ENCODE data around the gene WDFY2.

The WDFY2 gene

DNA sequence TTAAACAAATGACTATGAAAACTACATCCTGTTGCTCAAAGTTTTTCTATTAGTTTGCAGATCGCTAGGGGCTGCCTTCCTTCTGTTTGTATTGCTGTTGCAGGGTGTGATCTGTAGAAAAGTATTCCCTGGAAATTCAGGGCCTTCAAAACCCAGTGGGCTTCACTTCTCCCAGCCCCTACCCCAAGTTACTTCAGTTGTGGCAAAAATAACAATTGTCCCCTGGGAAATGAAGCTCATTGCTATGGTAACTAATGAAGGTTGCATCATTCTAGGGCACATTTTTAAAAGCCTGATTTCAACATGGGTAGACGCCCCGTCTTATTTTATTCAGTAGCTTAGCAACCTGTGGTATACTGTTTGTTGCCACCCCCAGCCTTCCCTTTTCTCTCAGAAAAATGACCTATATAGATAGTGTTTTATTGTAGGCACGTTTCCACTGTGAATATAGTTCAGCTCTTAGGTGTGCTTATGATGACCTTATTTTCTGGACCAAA lies 60.9 kb downstream of the WDFY2 start:
- no peak for TF ChIP-seq GATA3 (IDR thresholded peaks at IDR 0.05; ENCODE audit: low read depth, low read length)
- TF ChIP-seq GATA2 (IDR thresholded peaks at IDR 0.05; ENCODE audit: low read depth, low read length): no peak

DNA sequence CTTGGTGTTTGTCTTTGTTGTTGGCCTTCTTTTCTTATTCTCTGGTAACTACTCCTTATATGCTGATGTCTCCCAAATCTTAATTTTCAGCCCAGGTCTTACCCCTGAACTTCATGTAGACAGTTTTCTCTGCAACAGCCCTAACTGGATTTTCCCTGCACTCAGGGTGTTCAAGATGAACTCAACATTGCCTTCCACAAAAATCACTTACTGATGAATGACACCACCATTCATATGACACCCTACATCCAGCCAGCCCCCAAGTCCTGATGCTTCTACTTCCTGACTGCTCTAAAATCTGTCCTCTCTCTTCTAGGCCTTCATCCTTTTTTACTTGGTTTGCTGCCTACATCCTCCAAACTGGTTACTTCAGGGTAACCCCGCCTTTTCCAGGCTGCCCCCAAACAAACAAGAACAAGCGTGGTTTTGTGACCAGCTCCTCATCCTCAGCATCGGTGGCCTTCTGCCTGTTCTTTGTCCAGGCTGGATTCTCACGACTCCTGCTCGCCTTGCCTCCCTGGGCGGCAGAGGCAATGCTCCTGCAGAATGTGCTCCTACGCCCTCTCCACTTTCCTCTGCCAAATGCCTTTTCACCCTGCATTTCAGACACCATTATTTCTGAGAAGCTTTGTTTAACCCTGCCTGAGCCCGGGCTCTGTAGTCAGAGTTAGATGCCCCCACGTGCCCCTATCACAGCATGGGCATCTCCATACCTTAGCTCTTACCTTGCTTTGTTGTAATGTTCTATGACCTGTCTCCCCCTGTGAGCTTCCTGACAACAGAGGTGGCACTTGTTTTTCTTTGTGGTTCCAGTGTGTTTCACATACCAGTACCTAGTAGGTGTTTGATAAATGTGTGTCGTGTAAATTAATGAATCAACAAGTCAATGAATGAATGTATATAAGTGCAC lies 61.8 kb downstream of the WDFY2 start:
- no peak for TF ChIP-seq GATA2 (IDR thresholded peaks at IDR 0.05; ENCODE audit: low read depth, low read length)
- TF ChIP-seq GATA3 (IDR thresholded peaks at IDR 0.05; ENCODE audit: low read depth, low read length): no peak

- TF ChIP-seq GATA2 (IDR thresholded peaks at IDR 0.05; ENCODE audit: low read depth, low read length) (no peak), GATA3 (IDR thresholded peaks at IDR 0.05; ENCODE audit: low read depth, low read length) (no peak)
These were observed 62.8 kb downstream of the WDFY2 start for GRCh38 chr13:51647067-51647466.

DNA sequence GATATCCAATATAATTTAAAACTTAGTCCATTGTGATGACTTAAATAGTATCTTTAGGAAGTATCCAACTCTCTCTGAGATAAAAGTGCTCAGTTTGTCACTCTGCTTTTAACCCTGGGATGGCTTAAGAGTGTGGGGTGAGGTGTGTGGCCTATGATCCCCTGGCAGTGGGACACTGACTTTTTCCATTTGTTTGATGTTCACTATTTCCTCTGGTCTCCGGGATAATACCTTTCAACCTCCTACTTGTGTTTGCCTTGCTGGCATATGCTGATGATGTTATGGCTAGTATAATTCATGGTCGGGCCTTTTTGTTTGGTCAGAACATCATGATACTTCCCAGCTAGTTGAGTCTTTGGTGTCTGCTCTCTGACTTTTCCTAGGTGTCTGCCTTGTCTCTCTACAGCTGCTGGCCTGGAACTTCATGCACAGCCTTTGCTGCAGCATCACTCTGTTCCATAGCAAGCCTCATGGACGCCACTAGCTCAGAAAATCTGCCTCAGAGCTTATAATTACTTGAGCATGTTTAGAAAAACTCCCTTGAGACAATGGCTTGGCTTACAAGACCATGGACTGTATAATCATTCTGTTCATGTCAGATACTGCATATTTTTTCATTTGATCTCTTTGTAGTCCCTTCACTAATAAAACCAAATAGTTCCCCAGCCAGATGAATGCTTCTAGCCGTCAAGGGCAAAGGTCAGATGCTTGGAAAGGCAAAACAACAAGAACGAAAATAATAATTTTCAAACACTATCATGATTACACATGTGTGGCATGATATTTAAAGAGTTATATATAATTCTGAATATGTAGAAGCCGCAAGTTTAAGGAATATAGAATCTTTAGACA lies 75.2 kb downstream of the WDFY2 start:
- TF ChIP-seq GATA2 (IDR thresholded peaks at IDR 0.05; ENCODE audit: low read depth, low read length) (no peak), GATA3 (IDR thresholded peaks at IDR 0.05; ENCODE audit: low read depth, low read length) (no peak)

GRCh38 chr13:51660813-51661212 lies 76.6 kb downstream of the WDFY2 start:
- TF ChIP-seq GATA3 (IDR thresholded peaks at IDR 0.05; ENCODE audit: low read depth, low read length): no peak
- no peak for TF ChIP-seq GATA2 (IDR thresholded peaks at IDR 0.05; ENCODE audit: low read depth, low read length)

DNA sequence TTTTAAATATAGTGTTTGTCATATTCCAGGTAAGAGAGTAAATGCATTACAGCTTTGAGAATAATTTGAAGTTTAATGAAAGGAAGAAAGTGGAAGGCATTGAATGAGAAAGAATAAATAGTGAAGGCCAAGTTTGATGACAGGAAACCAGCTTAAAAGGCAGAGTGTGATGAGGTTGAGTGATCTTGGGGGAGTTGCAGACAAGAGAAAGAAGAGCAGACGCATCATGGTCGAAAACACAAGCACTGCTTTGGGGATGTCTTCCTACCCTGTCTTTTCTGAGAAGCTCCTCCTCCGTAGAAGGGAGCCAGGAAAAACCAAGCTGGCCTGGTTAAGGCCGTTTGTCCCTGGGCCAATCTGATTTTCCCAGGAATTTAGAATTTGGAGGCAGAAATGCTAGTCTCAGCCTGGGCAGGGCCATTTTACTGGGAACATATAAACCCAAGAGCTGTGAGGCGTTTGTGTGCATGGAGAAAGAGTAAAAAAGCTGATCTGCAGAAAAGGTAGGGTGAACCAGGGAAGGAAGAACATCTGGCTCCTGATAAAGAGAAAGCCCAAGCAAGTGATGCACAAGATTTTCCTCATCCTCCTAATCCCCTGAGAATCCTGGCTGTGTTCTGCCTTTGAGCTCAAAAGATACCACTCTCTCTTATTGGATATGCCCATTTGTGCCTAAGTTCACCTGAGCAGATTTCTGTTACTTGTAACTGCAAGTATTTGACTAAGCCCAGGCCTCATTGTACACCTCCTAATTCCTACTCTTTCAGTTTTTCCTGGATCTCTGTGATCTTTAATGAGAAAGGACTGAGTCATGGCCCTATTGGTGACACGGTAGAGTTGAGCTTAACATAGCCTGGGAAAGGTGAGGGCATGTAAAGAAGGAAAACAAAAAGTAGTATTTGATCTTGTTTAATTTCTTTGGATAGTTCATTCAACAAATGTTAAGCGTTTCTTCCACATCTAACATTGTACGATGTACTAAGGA lies 80.0 kb downstream of the WDFY2 start:
- TF ChIP-seq GATA2 (IDR thresholded peaks at IDR 0.05; ENCODE audit: low read depth, low read length) (no peak), GATA3 (IDR thresholded peaks at IDR 0.05; ENCODE audit: low read depth, low read length) (no peak)

DNA sequence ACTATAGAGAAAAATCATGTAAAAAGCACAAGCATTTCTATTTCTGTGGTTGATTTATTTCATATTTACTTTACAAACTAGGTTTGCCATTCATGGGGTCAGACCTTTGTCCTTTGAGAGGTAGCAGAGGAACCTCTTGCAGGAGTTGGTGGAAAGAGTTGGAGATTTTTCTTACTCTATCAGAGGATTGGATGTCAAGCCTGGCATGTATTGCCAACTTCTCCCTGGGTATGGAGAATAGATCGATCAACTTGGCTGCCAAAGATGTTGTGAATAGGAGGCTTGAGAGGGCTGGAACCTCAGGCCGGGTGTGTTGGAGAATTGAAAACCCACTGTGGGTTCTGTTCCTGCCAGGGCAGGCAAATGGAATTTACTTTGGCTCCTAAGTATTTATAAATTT lies 81.2 kb downstream of the WDFY2 start:
- TF ChIP-seq GATA2 (IDR thresholded peaks at IDR 0.05; ENCODE audit: low read depth, low read length) (no peak), GATA3 (IDR thresholded peaks at IDR 0.05; ENCODE audit: low read depth, low read length) (no peak)

GRCh38 chr13:51666374-51666773 lies 82.1 kb downstream of the WDFY2 start:
- no peak for TF ChIP-seq GATA2 (IDR thresholded peaks at IDR 0.05; ENCODE audit: low read depth, low read length)
- no peak for TF ChIP-seq GATA3 (IDR thresholded peaks at IDR 0.05; ENCODE audit: low read depth, low read length)

GRCh38 chr13:51666839-51667238 lies 82.6 kb downstream of the WDFY2 start:
- TF ChIP-seq GATA2 (IDR thresholded peaks at IDR 0.05; ENCODE audit: low read depth, low read length) (no peak), GATA3 (IDR thresholded peaks at IDR 0.05; ENCODE audit: low read depth, low read length) (no peak)

DNA sequence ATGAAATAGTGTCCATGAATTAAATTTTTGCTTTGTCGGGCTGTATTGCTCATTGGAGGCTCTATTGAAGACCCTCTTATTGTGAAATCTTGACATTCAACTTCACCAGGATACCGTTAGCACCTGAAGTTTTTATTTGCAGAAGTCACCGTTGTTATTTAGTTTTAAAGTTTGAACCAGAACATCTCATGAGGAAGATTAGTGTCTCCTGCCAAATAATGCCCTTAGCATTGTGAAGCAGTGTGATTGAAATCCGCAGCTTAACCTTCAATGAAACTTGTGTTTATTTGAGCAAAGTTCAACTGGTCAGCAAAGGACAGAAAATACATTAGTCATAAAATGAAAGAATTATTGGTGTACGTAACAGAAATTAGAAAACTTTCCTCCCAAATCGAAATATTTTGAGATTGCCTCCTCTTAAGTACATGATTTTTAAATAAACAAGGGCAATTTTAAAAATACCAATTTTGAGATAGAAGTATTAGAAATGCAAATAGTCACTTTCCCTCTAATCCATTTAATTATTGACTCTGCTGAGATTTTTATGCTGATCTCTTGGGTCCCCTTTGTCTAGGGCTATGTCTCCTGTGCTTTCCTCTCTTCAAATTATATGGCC lies 84.4 kb downstream of the WDFY2 start:
- TF ChIP-seq GATA3 (IDR thresholded peaks at IDR 0.05; ENCODE audit: low read depth, low read length) (no peak), GATA2 (IDR thresholded peaks at IDR 0.05; ENCODE audit: low read depth, low read length) (no peak)

DNA sequence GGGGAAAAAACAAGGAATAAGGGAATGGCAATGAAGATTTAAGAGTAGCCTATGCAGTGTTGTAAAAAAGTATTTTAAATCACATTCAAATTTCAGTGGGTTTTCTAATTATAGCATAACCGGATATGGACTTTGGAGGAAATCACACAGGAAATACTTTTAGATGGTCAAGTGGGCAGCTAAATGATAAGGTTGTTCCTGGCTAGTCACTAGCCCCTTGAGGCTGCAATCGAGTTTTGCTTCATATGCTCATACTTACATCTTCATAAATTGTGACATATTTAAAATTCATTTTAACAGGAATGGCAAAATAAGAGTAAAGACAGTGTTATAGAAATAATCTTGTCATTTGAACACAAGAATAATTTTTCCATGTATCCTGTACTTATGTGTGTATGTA lies 88.9 kb downstream of the WDFY2 start:
- TF ChIP-seq GATA2 (IDR thresholded peaks at IDR 0.05; ENCODE audit: low read depth, low read length) (no peak), GATA3 (IDR thresholded peaks at IDR 0.05; ENCODE audit: low read depth, low read length) (no peak)

- no peak for TF ChIP-seq GATA3 (IDR thresholded peaks at IDR 0.05; ENCODE audit: low read depth, low read length)
- no peak for TF ChIP-seq GATA2 (IDR thresholded peaks at IDR 0.05; ENCODE audit: low read depth, low read length)
These were observed 90.0 kb downstream of the WDFY2 start for GRCh38 chr13:51674276-51674675.

DNA sequence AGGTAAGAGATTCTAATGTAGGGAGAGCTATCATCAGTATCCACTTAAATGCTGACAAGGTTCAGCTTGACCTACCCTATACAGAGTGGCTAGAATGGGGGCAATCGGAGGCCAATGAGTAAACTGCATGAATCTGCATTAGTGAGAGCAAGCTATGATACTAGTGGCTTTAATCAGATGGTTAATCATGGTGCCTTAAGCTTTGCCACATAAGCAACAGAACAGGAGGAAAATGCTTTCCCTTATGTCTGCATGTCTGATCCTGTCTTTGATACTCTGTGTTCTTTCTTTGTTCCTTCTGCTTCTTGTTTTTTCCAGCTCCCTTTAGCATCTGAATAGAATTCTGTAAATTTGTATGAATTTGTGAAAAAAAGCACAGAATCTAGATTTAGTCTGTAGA lies 91.1 kb downstream of the WDFY2 start:
- TF ChIP-seq GATA2 (IDR thresholded peaks at IDR 0.05; ENCODE audit: low read depth, low read length): no peak
- TF ChIP-seq GATA3 (IDR thresholded peaks at IDR 0.05; ENCODE audit: low read depth, low read length): no peak

Measured in SH-SY5Y (cell line).